HEK293T (cell line): Measurements from ENCODE around the gene R3HCC1L.

Source experiments
- CTBP1 ChIP-seq: fragments of 450-650 bp; IDR thresholded peaks from 2 replicates; pipeline ENCODE4 v1.6.1; 2016; ENCODE audit warnings: borderline replicate concordance
- HDGF ChIP-seq: fragments of 450-650 bp; IDR thresholded peaks from 2 replicates; pipeline ENCODE4 v1.6.1; 2017; ENCODE audit warnings: antibody characterized with exemption, borderline replicate concordance
- L3MBTL2 ChIP-seq: fragments of 450-650 bp; conservative IDR thresholded peaks from 2 replicates; pipeline ENCODE4 v1.6.1; 2016; ENCODE audit warnings: mild to moderate bottlenecking

GRCh38 chr10:98252464-98252863, 118.0 kb downstream of the R3HCC1L start:
- TF ChIP-seq HDGF (no peak), CTBP1 (no peak), L3MBTL2 (no peak)
